Vagina (tissue), 2 donors: ENCODE data around the gene PSMA7.

Experiments used
- POLR2A ChIP-seq, 2 donors: fragments of 450-650 bp; IDR thresholded peaks; one replicate each; pipeline ENCODE4 v1.6.1; 2017; ENCODE audit warnings: antibody characterized with exemption in 2 of 2, mild to moderate bottlenecking in 2 of 2, moderate library complexity in 2 of 2
- TF ChIP-seq, protein P1 (sequence below), 3 experiments: fragments of 450-650 bp in 2 of 3; fragments of 200-600 bp in 1 of 3; sonication (generic) in 1 of 3; IDR thresholded peaks; one replicate each; pipeline ENCODE4 v1.5.1; 2017 to 2019; ENCODE audit warnings: antibody characterized with exemption in 3 of 3, mild to moderate bottlenecking in 2 of 3, moderate library complexity in 2 of 3

DNA sequence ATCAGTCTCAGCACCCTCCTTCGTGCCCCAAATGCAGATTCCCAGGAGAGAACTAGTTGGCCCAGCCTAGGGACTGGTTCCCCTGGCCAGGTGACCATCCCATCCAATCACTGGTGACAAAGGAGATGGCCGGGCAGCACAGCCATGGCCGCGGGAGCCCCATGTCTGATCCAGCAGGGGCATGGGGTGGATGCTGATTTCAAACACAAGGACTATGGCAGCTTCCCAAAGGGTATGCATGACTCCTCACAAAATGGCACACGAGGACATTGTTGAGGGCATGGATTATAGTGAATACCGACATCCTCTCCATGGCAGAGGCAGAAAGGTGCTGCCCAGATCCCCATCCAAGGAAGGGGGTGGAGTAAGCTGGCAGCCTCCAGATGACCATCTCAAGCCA lies 30.8 kb downstream of the PSMA7 start:
- no peak for TF ChIP-seq POLR2A (IDR thresholded peaks at IDR 0.05)
- TF ChIP-seq, protein P1, sequence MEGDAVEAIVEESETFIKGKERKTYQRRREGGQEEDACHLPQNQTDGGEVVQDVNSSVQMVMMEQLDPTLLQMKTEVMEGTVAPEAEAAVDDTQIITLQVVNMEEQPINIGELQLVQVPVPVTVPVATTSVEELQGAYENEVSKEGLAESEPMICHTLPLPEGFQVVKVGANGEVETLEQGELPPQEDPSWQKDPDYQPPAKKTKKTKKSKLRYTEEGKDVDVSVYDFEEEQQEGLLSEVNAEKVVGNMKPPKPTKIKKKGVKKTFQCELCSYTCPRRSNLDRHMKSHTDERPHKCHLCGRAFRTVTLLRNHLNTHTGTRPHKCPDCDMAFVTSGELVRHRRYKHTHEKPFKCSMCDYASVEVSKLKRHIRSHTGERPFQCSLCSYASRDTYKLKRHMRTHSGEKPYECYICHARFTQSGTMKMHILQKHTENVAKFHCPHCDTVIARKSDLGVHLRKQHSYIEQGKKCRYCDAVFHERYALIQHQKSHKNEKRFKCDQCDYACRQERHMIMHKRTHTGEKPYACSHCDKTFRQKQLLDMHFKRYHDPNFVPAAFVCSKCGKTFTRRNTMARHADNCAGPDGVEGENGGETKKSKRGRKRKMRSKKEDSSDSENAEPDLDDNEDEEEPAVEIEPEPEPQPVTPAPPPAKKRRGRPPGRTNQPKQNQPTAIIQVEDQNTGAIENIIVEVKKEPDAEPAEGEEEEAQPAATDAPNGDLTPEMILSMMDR (IDR thresholded peaks at IDR 0.05), result no peak
